ENCODE measurements around the gene TMEM134. TPM values are rescaled to one million over a fixed set of nuclear protein-coding genes. Genes with fewer than 3 reads are reported as not detected.
"Not testable (repeated sequence)": the region's sequence is repeated elsewhere in the genome, so short reads cannot be mapped to it uniquely, and the experiment has no call there.

TMEM134 gene
- polyA plus RNA-seq, 1 donor from 2014 or later: 272 TPM

GRCh38 chr11:67494371-67495233, 25.6 kb upstream of the TMEM134 start:
- no peaks in the 10 kb centered on the region for H3K9me3 Mint-ChIP-seq
- peaks cover 0 to 4% (median 2%) of the 10 kb centered on the region in 3 donors for H3K4me1 Mint-ChIP-seq
- H3K4me3 Mint-ChIP-seq: no peak overlapping the region
- H3K27ac Mint-ChIP-seq: no peak overlapping the region
- H3K27me3 Mint-ChIP-seq: no peaks in the 10 kb centered on the region
- no peaks in the 10 kb centered on the region for H3K36me3 Mint-ChIP-seq

- no peak overlapping the region for H3K4me3 Mint-ChIP-seq
- H3K36me3 Mint-ChIP-seq: no peaks in the 10 kb centered on the region
- no peaks in the 10 kb centered on the region for H3K9me3 Mint-ChIP-seq
- H3K4me1 Mint-ChIP-seq: peaks cover 0 to 4% (median 3%) of the 10 kb centered on the region in 3 donors
- H3K27me3 Mint-ChIP-seq: no peaks in the 10 kb centered on the region
- no peak overlapping the region for H3K27ac Mint-ChIP-seq
Observed at GRCh38 chr11:67493548-67494370, 24.7 kb upstream of the TMEM134 start.

GRCh38 chr11:67492801-67493547, 23.9 kb upstream of the TMEM134 start:
- Mint-ChIP-seq H3K36me3 (no peaks in the 10 kb centered on the region), H3K27me3 (no peaks in the 10 kb centered on the region), H3K4me1 (peaks cover 2 to 4% (median 4%) of the 10 kb centered on the region in 3 donors), H3K4me3 (no peak overlapping the region), H3K9me3 (no peaks in the 10 kb centered on the region), H3K27ac (no peak overlapping the region)

- peak overlapping the region in 1 of 3 donors; percentile 16 for H3K27ac Mint-ChIP-seq
- H3K36me3 Mint-ChIP-seq: peaks cover 2% of the 10 kb centered on the region
Observed at GRCh38 chr11:67492069-67492727, 23.1 kb upstream of the TMEM134 start.

GRCh38 chr11:67491276-67492068, 22.4 kb upstream of the TMEM134 start:
- Mint-ChIP-seq H3K36me3 (peaks cover 2% of the 10 kb centered on the region), H3K9me3 (no peaks in the 10 kb centered on the region), H3K4me3 (peak overlapping the region in 1 of 4 donors; percentile 41), H3K27ac (peak overlapping the region in 1 of 3 donors; percentile 76), H3K4me1 (peaks cover 9 to 14% (median 14%) of the 10 kb centered on the region in 3 donors), H3K27me3 (no peaks in the 10 kb centered on the region)

More at GRCh38 chr11:67492069-67492727, 23.1 kb upstream of the TMEM134 start:
- Mint-ChIP-seq H3K4me1 (peaks cover 4 to 9% (median 8%) of the 10 kb centered on the region in 3 donors), H3K9me3 (no peaks in the 10 kb centered on the region), H3K27me3 (no peaks in the 10 kb centered on the region), H3K4me3 (no peak overlapping the region)

- Mint-ChIP-seq H3K4me3 (no peak overlapping the region), H3K27ac (no peak overlapping the region), H3K36me3 (peaks cover 4% of the 10 kb centered on the region), H3K9me3 (no peaks in the 10 kb centered on the region), H3K4me1 (peaks cover 16 to 22% (median 22%) of the 10 kb centered on the region in 3 donors), H3K27me3 (no peaks in the 10 kb centered on the region)
Observed at GRCh38 chr11:67490727-67491065, 21.6 kb upstream of the TMEM134 start.

GRCh38 chr11:67489885-67490726, 21.1 kb upstream of the TMEM134 start:
- Mint-ChIP-seq H3K4me1 (peaks cover 19 to 24% (median 23%) of the 10 kb centered on the region in 3 donors), H3K36me3 (peaks cover 4% of the 10 kb centered on the region), H3K9me3 (no peaks in the 10 kb centered on the region), H3K27ac (no peak overlapping the region), H3K27me3 (no peaks in the 10 kb centered on the region), H3K4me3 (no peak overlapping the region)

GRCh38 chr11:67489203-67489884, 20.3 kb upstream of the TMEM134 start:
- Mint-ChIP-seq H3K36me3 (peaks cover 4% of the 10 kb centered on the region), H3K27me3 (no peaks in the 10 kb centered on the region), H3K4me3 (peak overlapping the region in 1 of 4 donors; percentile 35), H3K9me3 (no peaks in the 10 kb centered on the region), H3K27ac (no peak overlapping the region), H3K4me1 (peaks cover 25 to 32% (median 31%) of the 10 kb centered on the region in 3 donors)

- H3K36me3 Mint-ChIP-seq: peaks cover 4% of the 10 kb centered on the region
- peak overlapping the region; percentile 81 to 98 (median 85) for H3K27ac Mint-ChIP-seq
- H3K4me1 Mint-ChIP-seq: peaks cover 40 to 46% (median 43%) of the 10 kb centered on the region in 3 donors
- no peaks in the 10 kb centered on the region for H3K27me3 Mint-ChIP-seq
- H3K4me3 Mint-ChIP-seq: peak overlapping the region; percentile 54 to 92 (median 87)
- no peaks in the 10 kb centered on the region for H3K9me3 Mint-ChIP-seq
Observed at GRCh38 chr11:67486481-67487195, 17.6 kb upstream of the TMEM134 start.

- peak overlapping the region; percentile 49 to 92 (median 87) for H3K4me3 Mint-ChIP-seq
- not testable (repeated sequence) for H3K9me3 Mint-ChIP-seq, H3K36me3 Mint-ChIP-seq, H3K27me3 Mint-ChIP-seq
- peaks cover 40 to 46% (median 43%) of the 10 kb centered on the region in 3 donors for H3K4me1 Mint-ChIP-seq
- peak overlapping the region; percentile 81 to 98 (median 85) for H3K27ac Mint-ChIP-seq
Observed at GRCh38 chr11:67485873-67486361, 16.9 kb upstream of the TMEM134 start.

- Mint-ChIP-seq H3K4me1 (peaks cover 40 to 46% (median 43%) of the 10 kb centered on the region in 3 donors), H3K36me3 (peaks cover 4% of the 10 kb centered on the region), H3K27me3 (no peaks in the 10 kb centered on the region), H3K9me3 (no peaks in the 10 kb centered on the region), H3K27ac (peak overlapping the region; percentile 91 to 100 (median 94)), H3K4me3 (peak overlapping the region; percentile 92 to 98 (median 98))
Observed at GRCh38 chr11:67484847-67485311, 15.8 kb upstream of the TMEM134 start.

Data from IgD-negative memory B cell (primary cell).